ENCODE results near the gene JAKMIP2. TPM values are rescaled to one million over a fixed set of nuclear protein-coding genes. Genes with fewer than 3 reads are reported as not detected.

The JAKMIP2 gene
- polyA plus RNA-seq, 1 experiment = not detected

DNA sequence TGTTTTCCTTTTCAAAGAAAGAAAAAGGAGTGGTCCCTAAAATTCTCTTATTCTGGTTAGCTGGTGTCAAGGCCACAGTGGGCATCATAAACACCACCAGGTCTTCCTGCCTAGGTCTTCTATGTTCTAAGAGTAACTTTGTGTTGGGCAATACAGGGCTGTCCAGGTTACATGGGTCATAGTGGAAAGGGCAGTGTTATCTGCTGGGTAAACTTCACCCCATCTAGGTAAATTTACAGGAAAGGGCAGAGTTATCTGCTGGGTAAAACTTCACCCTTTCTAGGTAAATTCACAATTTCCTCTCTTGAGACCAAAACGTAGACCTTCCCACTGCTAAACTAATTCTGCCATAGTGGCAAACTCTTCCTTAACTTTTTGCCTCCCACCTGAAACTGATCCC, 18.9 kb upstream of the JAKMIP2 start:
- ChIA-PET CTCF (no interaction called here), POLR2A (no interaction called here)
- Histone ChIP-seq H3K27me3 (ENCODE audit: control insufficient read depth, insufficient read depth, low read length) (no peaks in the 10 kb centered on the region), H3K4me3 (ENCODE audit: low read depth, low read length) (no peak overlapping the region), H3K36me3 (ENCODE audit: control insufficient read depth, insufficient read depth, low read length) (no peaks in the 10 kb centered on the region)
- TF ChIP-seq, protein P1, sequence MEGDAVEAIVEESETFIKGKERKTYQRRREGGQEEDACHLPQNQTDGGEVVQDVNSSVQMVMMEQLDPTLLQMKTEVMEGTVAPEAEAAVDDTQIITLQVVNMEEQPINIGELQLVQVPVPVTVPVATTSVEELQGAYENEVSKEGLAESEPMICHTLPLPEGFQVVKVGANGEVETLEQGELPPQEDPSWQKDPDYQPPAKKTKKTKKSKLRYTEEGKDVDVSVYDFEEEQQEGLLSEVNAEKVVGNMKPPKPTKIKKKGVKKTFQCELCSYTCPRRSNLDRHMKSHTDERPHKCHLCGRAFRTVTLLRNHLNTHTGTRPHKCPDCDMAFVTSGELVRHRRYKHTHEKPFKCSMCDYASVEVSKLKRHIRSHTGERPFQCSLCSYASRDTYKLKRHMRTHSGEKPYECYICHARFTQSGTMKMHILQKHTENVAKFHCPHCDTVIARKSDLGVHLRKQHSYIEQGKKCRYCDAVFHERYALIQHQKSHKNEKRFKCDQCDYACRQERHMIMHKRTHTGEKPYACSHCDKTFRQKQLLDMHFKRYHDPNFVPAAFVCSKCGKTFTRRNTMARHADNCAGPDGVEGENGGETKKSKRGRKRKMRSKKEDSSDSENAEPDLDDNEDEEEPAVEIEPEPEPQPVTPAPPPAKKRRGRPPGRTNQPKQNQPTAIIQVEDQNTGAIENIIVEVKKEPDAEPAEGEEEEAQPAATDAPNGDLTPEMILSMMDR (IDR thresholded peaks at IDR 0.05; ENCODE audit: insufficient read depth, low read depth, low read length) = no peak
- DNase-seq (ENCODE audit: low read depth) = no peak

DNA sequence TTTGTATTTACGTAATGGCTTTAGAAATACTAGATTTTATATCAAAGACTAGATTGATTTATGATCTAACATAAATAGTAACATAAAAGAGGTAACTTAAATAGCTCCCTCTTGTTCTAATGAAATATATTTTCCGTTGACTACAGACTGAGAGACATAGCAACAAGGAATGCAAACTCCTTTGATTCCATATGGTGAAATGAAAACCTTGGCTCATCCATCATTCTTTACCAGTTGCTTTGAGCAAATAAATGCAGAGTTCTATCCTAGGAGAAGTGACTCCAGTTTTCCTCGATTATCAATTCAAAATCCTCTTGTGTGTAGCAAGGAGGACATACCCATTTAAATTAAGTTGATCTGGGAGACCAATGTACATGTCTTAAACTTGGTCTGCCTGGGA, 18.0 kb upstream of the JAKMIP2 start:
- no peak for DNase-seq (ENCODE audit: low read depth)
- TF ChIP-seq, protein P1 (IDR thresholded peaks at IDR 0.05; ENCODE audit: insufficient read depth, low read depth, low read length) = no peak
- Histone ChIP-seq H3K27me3 (ENCODE audit: control insufficient read depth, insufficient read depth, low read length) (no peaks in the 10 kb centered on the region), H3K4me3 (ENCODE audit: low read depth, low read length) (no peak overlapping the region), H3K36me3 (ENCODE audit: control insufficient read depth, insufficient read depth, low read length) (no peaks in the 10 kb centered on the region)
- ChIA-PET CTCF (no interaction called here), POLR2A (no interaction called here)

DNA sequence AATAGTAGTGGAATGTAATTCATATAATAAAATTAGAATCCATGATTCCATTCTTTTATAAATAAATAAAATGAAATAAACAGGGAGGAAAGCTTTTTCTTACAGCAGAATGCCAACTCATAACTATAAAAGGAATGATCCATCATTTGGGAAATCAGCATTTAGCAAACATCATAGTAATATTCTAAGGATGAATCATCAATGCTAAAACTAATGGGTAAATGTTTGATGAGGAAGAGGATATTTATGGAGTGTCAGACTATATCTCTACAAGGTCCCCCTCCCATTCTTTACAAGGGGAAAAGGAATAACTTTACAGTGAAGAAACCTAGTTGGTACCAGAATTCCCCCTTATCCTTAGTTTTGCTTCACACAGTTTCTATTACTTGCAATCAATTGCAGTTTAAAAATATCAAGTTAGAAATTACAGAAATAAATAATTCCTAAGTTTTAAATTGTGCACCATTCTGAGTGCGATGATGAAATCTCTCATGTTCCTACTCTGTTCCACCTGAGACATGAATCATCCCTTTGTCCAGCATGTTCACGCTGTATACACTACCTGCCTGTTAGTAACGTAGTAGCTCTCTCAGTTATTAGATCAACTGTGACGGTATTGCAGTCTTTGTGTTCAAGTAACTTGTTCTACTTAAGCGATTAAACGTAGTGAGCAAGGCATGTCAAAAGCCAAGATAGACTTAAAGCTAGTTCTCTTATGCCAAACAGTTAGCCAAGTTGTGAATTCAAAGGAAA, 14.2 kb upstream of the JAKMIP2 start:
- TF ChIP-seq, protein P1 (IDR thresholded peaks at IDR 0.05; ENCODE audit: insufficient read depth, low read depth, low read length) = no peak
- no peaks in the 10 kb centered on the region for H3K36me3 ChIP-seq (ENCODE audit: control insufficient read depth, insufficient read depth, low read length)
- no peak overlapping the region for H3K4me3 ChIP-seq (ENCODE audit: low read depth, low read length)
- no peak for DNase-seq (ENCODE audit: low read depth)
- ChIA-PET CTCF (no interaction called here), POLR2A (no interaction called here)
- H3K27me3 ChIP-seq (ENCODE audit: control insufficient read depth, insufficient read depth, low read length) = no peaks in the 10 kb centered on the region

DNA sequence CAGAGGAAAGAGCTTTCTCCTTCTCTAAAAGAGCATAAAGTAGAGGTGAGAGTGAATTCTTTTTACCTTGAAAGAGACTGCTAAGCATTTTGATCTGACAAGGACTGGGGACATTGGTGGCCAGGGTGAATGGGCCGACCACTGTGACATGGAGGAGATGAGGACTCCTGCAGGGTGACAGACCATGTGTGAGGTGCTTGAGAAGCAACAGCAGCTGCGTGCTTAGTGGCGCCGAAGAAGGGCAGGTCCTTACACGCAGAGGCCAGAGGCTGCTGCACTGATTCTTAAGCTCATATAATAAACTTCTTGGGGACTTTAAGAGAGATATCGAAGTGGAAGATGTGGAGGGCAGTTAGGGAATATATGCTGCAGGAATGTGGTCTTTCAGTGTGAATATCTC, 8.7 kb upstream of the JAKMIP2 start:
- Histone ChIP-seq H3K27me3 (ENCODE audit: control insufficient read depth, insufficient read depth, low read length) (no peaks in the 10 kb centered on the region), H3K36me3 (ENCODE audit: control insufficient read depth, insufficient read depth, low read length) (no peaks in the 10 kb centered on the region), H3K4me3 (ENCODE audit: low read depth, low read length) (no peak overlapping the region)
- ChIA-PET CTCF (no interaction called here), POLR2A (no interaction called here)
- TF ChIP-seq, protein P1 (IDR thresholded peaks at IDR 0.05; ENCODE audit: insufficient read depth, low read depth, low read length) = no peak
- DNase-seq (ENCODE audit: low read depth) = no peak

DNA sequence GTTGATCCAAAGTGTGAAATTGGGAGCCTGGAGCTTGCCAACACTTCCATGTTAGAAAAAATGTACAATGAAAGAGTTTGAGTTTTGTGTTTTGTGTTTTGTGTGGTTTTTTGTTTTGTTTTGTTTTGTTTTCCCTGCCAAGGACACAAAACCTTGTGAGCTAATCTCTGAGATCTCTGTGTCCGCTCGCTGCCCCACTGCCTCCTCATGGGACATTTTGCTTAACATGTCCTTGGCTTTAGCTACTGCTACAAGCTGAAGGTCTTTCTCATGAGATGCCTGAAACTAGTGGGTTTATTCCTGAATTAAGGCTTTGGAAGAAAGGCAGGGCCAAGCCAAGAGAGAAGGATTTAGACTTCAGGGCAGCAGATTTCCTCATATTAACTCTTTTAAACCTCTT, 7.3 kb upstream of the JAKMIP2 start:
- TF ChIP-seq, protein P1 (IDR thresholded peaks at IDR 0.05; ENCODE audit: insufficient read depth, low read depth, low read length) = no peak
- Histone ChIP-seq H3K27me3 (ENCODE audit: control insufficient read depth, insufficient read depth, low read length) (no peaks in the 10 kb centered on the region), H3K4me3 (ENCODE audit: low read depth, low read length) (no peak overlapping the region), H3K36me3 (ENCODE audit: control insufficient read depth, insufficient read depth, low read length) (no peaks in the 10 kb centered on the region)
- POLR2A ChIA-PET = no interaction called here
- DNase-seq (ENCODE audit: low read depth) = no peak
- CTCF ChIA-PET = interaction anchor here (1.2 kb wide), 1 partner anchor 10 kb away, joined by 3 read pairs; no protein-coding TSS in a partner anchor

Data from BJ (cell line).